HUDEP-2 (cell line): ENCODE results near the gene GDF7.

Experiments
- DNase-seq, 76 experiments: peaks; one replicate each; lab custom pipeline; 2025; ENCODE audit not compliant: unreplicated experiment in 76 of 76; lab: John Stamatoyannopoulos, UW

GDF7 gene

GRCh38 chr2:20671036-20671735 lies 4.2 kb downstream of the GDF7 start:
- DNase-seq: no peak

GRCh38 chr2:20671736-20672080 lies 4.8 kb downstream of the GDF7 start:
- no peak for DNase-seq

GRCh38 chr2:20672201-20672951 lies 5.4 kb downstream of the GDF7 start:
- no peak for DNase-seq

- no peak for DNase-seq
These were observed 6.9 kb downstream of the GDF7 start for GRCh38 chr2:20673686-20674308.

GRCh38 chr2:20674309-20674965 lies 7.5 kb downstream of the GDF7 start:
- DNase-seq: no peak

GRCh38 chr2:20674974-20675679 lies 8.2 kb downstream of the GDF7 start:
- peak in 25 of 76 experiments; percentile 4 to 58 (median 21) for DNase-seq

- peak in 17 of 76 experiments; percentile 3 to 50 (median 13) for DNase-seq
These were observed 8.9 kb downstream of the GDF7 start for GRCh38 chr2:20675701-20676352.

- DNase-seq: no peak
These were observed 9.6 kb downstream of the GDF7 start for GRCh38 chr2:20676353-20677215.

- DNase-seq: no peak
These were observed 10.5 kb downstream of the GDF7 start for GRCh38 chr2:20677301-20678085.

- no peak for DNase-seq
These were observed 11.1 kb downstream of the GDF7 start for GRCh38 chr2:20678086-20678395.

- no peak for DNase-seq
These were observed 11.8 kb downstream of the GDF7 start for GRCh38 chr2:20678780-20679179.

- DNase-seq: no peak
These were observed 13.9 kb downstream of the GDF7 start for GRCh38 chr2:20680744-20681375.

GRCh38 chr2:20682167-20682920 lies 15.4 kb downstream of the GDF7 start:
- no peak for DNase-seq

GRCh38 chr2:20684581-20685063 lies 17.7 kb downstream of the GDF7 start:
- DNase-seq: no peak

- DNase-seq: no peak
These were observed 20.4 kb downstream of the GDF7 start for GRCh38 chr2:20687260-20687832.

GRCh38 chr2:20689428-20690264 lies 22.7 kb downstream of the GDF7 start:
- no peak for DNase-seq
